ENCODE data around the gene TAS2R40.

The TAS2R40 gene

DNA sequence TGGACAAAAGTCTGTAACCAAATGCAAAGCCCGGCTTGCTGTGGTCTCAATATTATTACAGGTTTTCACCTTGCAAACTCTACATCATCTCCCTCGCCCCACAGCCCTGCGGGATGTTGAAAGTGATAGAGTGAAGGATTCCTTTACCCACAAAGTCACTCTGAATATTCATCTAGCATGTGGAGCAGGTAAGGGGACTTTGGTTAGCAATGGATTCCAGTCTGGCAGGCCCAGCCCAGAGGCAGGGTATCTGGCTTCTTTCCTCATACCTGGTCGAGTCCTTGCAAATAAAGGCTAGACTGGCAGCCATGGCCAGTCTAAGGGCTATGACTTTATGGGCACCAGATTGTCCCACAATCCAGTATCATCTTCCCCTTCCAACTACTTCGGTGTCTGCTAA, 3.2 kb downstream of the TAS2R40 start:
- no peak for DNase-seq

DNA sequence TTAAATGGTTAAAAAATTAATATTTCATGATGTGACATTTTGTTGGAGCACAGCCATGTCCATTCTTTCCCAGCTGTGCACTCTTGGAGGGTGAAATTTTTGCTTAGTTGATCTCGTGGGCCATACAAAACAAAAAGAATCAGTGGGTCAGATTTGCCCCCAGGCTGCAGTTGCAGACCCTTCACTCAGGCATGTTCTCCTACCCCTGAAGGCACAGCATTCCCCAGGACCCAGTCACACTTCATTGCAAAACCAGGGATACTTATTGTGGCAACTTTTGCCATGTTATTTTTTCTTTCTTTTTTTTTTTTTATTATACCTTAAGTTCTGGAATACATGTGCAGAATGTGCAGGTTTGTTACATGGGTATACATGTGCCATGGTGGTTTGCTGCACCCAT, 6.0 kb downstream of the TAS2R40 start:
- DNase-seq: no peak

DNA sequence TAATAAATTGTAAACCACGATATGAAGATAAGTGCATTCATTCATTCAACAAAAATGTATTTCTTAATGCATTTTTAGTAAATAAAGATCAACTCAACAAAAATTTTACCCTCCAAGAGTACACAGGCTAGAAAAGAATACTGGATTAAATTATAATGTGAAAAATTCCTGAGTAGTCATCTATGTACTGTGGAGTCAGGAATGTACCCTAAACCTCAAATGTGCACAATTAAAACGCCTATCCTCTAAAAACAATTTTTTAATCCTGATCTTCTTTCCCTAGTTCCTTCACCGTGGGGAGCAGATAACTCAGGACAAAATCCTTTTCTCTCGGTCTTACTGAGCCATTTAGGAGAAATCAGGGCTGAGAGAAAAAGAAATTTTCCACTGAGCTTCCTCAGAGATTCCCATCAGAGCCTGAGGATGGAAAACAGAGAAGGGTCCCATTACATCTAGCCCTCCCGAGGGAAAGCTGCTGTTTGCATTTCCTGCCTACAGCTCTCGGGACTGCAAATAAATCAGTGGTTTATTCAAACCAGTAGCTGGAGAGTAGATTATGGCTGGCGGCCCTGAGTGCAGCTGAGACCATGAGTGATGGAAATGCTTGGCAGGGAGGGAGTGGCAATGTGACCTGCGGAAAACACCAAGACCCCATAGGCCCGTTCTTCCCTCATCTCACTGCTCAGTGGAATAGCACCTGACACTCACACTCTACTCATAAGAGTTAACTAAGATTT, 7.4 kb downstream of the TAS2R40 start:
- no peak for DNase-seq

- DNase-seq: no peak
Measured at GRCh38 chr7:143230602-143231457, 9.0 kb downstream of the TAS2R40 start.

DNA sequence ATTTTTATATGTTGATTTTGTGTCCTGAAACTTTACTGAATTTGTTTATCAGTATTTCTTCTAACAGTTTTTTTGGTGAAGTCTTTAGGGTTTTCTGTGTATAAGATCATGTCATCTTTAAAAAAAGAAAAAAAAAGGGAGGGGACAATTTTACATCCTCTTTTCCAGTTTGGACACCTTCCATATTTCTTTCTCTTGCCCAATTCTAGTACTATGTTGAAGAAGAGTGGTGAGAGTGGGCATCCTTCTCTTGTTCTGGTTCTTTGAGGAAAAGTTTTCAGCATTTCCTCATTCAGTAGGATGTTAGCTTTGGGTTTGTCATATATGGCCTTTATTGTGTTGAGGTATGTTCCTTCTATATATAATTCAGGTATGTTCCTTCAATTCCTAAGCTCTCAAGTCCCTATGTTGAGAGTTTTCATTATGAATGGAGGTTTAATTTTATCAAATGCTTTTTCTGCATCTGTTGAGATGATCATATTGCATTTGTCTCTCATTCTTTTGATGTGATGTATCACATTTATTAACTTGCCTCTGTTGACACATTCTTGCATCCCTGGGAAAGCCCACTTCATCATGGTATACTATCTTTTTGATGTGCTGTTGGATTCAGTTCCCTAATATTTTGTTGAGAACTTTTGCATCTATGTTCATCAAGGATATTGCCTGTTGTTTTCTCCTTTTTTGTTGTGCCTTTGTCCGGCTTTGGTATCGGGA, 12.1 kb downstream of the TAS2R40 start:
- no peak for DNase-seq

- no peak for DNase-seq
Measured at GRCh38 chr7:143234533-143234875, 12.7 kb downstream of the TAS2R40 start.

DNA sequence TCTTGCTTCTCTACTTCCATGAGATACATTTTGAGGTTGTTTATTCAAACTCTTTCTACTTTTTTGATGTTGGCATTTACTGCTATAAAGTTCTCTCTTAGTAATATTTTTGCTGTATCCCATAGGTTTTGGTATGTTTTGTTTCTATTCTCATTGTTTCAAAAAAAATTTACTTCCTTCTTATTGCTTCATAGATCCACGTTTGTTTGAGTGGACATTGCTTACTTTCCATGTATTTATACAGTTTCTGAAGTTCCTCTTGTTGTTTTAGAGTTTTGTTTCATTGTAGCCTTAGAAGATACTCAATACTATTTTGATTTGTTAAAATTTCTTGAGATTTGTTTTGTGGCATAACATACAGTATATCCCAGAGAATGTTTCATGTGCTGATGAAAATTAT, 13.7 kb downstream of the TAS2R40 start:
- no peak for DNase-seq

DNA sequence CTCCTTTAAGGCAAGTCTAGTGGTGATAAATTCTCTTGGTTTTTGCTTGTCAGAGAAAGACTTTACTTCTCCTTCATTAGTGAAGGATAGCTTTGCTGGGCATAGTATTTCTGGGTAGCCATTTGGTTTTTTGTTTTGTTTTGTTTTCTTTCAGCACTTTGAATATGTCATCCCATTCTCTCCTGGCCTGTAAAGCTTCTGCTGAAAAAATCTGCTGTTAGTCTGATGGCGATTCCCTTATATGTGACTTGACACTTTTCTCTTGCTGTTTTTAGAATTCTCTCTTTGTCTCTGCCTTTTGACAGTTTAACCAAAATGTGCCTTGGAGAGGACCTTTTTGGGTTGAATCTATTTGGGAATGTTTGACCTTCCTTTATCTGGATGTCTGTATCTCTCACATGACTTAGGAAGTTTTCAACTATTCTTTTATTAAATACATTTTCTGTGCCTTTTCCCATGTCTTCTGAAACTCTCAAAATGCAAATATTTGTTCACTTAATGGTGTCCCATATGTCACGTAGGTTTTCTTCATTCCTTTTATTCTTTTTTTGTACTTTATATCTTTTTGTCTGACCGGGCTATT, 14.7 kb downstream of the TAS2R40 start:
- DNase-seq: no peak

DNA sequence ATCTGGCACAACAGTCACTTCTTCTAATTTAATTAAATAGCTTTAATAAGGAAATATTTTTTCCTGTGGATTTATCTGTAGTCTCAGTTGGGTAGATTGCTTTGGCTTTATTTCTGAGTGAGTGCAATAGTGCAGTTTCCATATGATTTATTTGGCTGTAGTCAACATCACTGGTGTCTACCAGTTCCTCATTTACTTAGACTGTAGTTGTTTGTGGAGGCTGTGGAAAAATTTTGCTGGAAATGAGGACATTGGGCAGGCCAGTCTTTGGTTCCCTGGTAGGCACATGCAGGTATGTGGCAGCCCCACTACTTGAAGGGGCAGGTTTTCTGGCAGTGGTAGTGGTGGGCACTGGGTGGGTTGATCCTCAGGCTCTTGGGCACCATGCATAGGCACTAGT, 15.5 kb downstream of the TAS2R40 start:
- DNase-seq: no peak

DNA sequence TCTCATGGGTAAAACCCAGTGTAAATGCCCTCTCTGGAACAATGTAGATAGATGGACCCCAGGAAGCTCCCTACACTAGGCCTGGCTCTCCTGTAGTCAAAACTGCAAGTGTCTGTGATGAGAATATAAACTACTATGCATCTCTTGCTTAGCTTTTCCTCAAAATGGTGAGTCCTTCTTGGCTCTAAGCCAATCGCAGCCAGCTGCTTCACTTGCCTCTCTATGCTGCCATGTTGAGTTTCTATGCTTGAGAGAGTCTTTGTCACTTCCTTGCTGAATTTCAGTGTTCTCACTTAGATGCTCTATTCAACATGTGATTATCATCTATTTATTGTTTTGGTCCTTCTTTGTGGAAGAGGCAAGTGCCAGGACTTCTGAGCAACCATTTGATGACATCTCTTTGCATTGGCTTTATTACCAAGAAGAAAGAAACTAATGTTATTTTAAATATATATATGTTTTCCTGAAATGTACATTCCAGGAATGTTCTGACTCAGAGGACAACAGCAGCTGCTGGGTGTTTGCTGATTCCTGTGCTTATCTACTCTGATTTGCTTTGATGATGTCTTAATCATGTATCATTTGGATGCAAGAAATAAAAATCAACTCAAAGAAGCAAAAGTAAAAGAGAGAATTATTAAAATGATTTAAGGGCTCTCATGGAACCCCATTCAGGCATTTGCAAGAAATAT, 16.6 kb downstream of the TAS2R40 start:
- no peak for DNase-seq

- DNase-seq: no peak
Measured at GRCh38 chr7:143239813-143240212, 18.0 kb downstream of the TAS2R40 start.

GRCh38 chr7:143240291-143241168, 18.7 kb downstream of the TAS2R40 start:
- peak; percentile 56 for DNase-seq

DNA sequence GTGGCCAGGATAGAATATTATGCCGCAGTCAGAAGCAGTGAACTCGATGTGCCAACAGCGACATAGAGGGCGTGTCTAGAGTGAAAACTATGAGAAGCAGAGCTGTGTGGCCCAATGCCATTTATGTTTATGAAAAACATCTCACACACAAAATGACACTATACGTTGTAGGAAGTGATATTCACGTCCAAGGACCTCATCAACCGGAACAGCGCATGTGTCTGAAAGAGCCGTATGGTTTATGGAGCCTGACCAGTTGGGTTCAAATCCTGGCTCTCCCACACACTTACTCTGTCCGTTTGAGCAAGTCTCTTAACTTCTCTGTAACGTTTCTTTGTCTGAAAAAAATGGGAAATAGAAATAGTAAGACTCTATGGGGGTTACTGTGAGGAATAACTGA, 20.5 kb downstream of the TAS2R40 start:
- DNase-seq: no peak

DNA sequence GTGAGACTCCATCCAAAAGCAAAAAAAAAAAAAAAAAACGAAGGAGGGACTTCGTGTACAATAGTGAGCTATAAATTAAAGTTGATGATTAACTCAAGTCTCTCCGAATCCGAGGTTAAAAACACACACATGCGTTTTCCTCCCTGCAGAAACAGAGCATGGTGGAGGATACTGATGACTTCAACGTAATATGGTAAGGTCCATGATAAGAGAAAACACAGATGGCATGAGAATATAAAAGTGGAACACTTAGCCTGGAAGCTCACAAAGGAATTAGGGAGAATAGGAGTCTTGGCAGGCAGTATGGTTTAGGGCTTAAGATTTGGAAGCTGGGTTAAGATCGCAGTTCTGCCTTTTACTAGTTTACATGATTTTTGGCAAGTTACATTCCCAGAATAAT, 21.3 kb downstream of the TAS2R40 start:
- no peak for DNase-seq

- DNase-seq: no peak
Measured at GRCh38 chr7:143243614-143244013, 21.8 kb downstream of the TAS2R40 start.

- no peak for DNase-seq
Measured at GRCh38 chr7:143244321-143244720, 22.5 kb downstream of the TAS2R40 start.

DNA sequence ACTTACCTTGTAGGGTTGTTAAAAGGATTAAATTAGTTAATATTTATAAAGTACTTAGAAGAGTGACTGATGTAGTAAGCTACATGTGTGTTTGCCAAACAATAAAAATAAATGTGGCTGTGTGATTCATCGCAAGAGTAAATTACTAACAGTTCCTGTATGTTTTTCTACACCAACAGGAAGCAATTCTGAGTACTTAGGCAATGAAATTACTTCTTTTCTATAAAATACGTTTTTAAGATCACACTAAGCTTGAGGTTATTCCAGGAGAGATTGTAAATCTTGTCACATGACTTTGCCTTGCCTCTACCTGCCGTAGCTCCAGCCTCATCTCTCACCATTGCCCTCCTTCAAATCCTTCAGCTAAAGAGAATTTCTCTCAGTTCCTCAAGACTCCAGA, 23.3 kb downstream of the TAS2R40 start:
- DNase-seq: no peak

GRCh38 chr7:143247372-143247771, 25.5 kb downstream of the TAS2R40 start:
- DNase-seq: no peak

- no peak for DNase-seq
Measured at GRCh38 chr7:143248761-143249354, 27.0 kb downstream of the TAS2R40 start.

- no peak for DNase-seq
Measured at GRCh38 chr7:143250199-143250598, 28.4 kb downstream of the TAS2R40 start.

DNA sequence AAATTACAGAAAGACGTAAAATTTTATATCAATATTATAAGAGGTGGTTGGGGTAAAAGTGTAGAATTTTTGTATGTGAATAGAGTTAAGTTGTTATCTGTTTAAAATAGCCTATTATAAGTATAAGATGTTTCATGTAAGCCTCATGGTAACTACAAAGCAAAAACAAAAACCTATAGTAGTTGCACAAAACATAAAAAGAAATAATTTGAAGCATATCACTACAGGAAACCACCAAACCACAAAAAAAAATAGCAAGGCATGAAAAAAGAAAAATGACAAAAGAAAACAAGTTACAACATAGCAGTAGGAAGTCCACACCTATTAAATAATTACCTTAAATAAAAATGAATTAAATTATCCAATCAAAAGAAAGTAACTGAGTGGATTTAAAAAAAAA, 29.0 kb downstream of the TAS2R40 start:
- no peak for DNase-seq

Data from activated CD4-positive, alpha-beta T cell treated with anti-CD3 and anti-CD28 coated beads for 1 hour (primary cell).